Stimulated activated CD8-positive, alpha-beta memory T cell treated with anti-CD3 and anti-CD28 coated beads, Interleukin-7, amount 100 ng/mL, for 4 hours (primary cell): ENCODE data around the gene CAMK2D.

Experiments
- DNase-seq, 2 donors: peaks; one replicate each; pipeline ENCODE4 v3.0.0-alpha.2; 2020; ENCODE audit warnings: low read depth in 2 of 2

Gene CAMK2D

GRCh38 chr4:113762186-113763028 lies 869 bp upstream of the CAMK2D start:
- DNase-seq = peak; percentile 98 to 100

- peak in 1 of 2 donors; percentile 16 for DNase-seq
Measured at GRCh38 chr4:113760795-113761619, 531 bp downstream of the CAMK2D start.

- DNase-seq = peak; percentile 5 to 12
Measured at GRCh38 chr4:113760094-113760794, 1.3 kb downstream of the CAMK2D start.

- no peak for DNase-seq
Measured at GRCh38 chr4:113759696-113760093, 1.8 kb downstream of the CAMK2D start.

GRCh38 chr4:113758372-113758771 lies 3.2 kb downstream of the CAMK2D start:
- no peak for DNase-seq

GRCh38 chr4:113757486-113757885 lies 4.1 kb downstream of the CAMK2D start:
- DNase-seq = no peak

GRCh38 chr4:113756005-113756410 lies 5.5 kb downstream of the CAMK2D start:
- DNase-seq = no peak

- DNase-seq = no peak
Measured at GRCh38 chr4:113750734-113751133, 10.8 kb downstream of the CAMK2D start.

- no peak for DNase-seq
Measured at GRCh38 chr4:113750296-113750695, 11.2 kb downstream of the CAMK2D start.

GRCh38 chr4:113749178-113749577 lies 12.4 kb downstream of the CAMK2D start:
- no peak for DNase-seq

GRCh38 chr4:113747949-113748348 lies 13.6 kb downstream of the CAMK2D start:
- no peak for DNase-seq

GRCh38 chr4:113745711-113746110 lies 15.8 kb downstream of the CAMK2D start:
- no peak for DNase-seq

GRCh38 chr4:113744667-113745240 lies 16.8 kb downstream of the CAMK2D start:
- DNase-seq = no peak

GRCh38 chr4:113743690-113744089 lies 17.8 kb downstream of the CAMK2D start:
- no peak for DNase-seq

- DNase-seq = no peak
Measured at GRCh38 chr4:113742643-113743042, 18.9 kb downstream of the CAMK2D start.

- no peak for DNase-seq
Measured at GRCh38 chr4:113741956-113742355, 19.6 kb downstream of the CAMK2D start.

GRCh38 chr4:113740857-113741379 lies 20.6 kb downstream of the CAMK2D start:
- DNase-seq = no peak

GRCh38 chr4:113739197-113739596 lies 22.3 kb downstream of the CAMK2D start:
- DNase-seq = no peak

- no peak for DNase-seq
Measured at GRCh38 chr4:113738251-113738650, 23.3 kb downstream of the CAMK2D start.

GRCh38 chr4:113733685-113734084 lies 27.9 kb downstream of the CAMK2D start:
- no peak for DNase-seq

- DNase-seq = no peak
Measured at GRCh38 chr4:113732967-113733527, 28.5 kb downstream of the CAMK2D start.
